ENCODE results near the gene GIPC3.
"Not testable (repeated sequence)": the region's sequence is repeated elsewhere in the genome, so short reads cannot be mapped to it uniquely, and the experiment has no call there.

Gene GIPC3

GRCh38 chr19:3577723-3578344 lies 7.4 kb upstream of the GIPC3 start:
- Histone ChIP-seq H3K4me3 (ENCODE audit: low read depth, low read length) (no peak overlapping the region), H3K27me3 (ENCODE audit: insufficient read depth, low read depth, severe bottlenecking) (no peaks in the 10 kb centered on the region)

GRCh38 chr19:3578390-3578789 lies 6.9 kb upstream of the GIPC3 start:
- no peak for DNase-seq
- no peak overlapping the region for H3K27ac ChIP-seq
- H3K4me3 ChIP-seq (ENCODE audit: low read depth, low read length) = no peak overlapping the region
- no peaks in the 10 kb centered on the region for H3K9me3 ChIP-seq (ENCODE audit: severe bottlenecking)
- H3K27me3 ChIP-seq (ENCODE audit: insufficient read depth, low read depth, severe bottlenecking) = no peaks in the 10 kb centered on the region
- TF ChIP-seq, protein P1, sequence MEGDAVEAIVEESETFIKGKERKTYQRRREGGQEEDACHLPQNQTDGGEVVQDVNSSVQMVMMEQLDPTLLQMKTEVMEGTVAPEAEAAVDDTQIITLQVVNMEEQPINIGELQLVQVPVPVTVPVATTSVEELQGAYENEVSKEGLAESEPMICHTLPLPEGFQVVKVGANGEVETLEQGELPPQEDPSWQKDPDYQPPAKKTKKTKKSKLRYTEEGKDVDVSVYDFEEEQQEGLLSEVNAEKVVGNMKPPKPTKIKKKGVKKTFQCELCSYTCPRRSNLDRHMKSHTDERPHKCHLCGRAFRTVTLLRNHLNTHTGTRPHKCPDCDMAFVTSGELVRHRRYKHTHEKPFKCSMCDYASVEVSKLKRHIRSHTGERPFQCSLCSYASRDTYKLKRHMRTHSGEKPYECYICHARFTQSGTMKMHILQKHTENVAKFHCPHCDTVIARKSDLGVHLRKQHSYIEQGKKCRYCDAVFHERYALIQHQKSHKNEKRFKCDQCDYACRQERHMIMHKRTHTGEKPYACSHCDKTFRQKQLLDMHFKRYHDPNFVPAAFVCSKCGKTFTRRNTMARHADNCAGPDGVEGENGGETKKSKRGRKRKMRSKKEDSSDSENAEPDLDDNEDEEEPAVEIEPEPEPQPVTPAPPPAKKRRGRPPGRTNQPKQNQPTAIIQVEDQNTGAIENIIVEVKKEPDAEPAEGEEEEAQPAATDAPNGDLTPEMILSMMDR (IDR thresholded peaks at IDR 0.05; ENCODE audit: low read depth, low read length) = no peak
- peaks cover 19% of the 10 kb centered on the region for H3K36me3 ChIP-seq

More at GRCh38 chr19:3577723-3578344, 7.4 kb upstream of the GIPC3 start:
- no peak for DNase-seq
- peaks cover 19% of the 10 kb centered on the region for H3K36me3 ChIP-seq
- H3K9me3 ChIP-seq (ENCODE audit: severe bottlenecking) = no peaks in the 10 kb centered on the region
- TF ChIP-seq, protein P1 (IDR thresholded peaks at IDR 0.05; ENCODE audit: low read depth, low read length) = no peak
- no peak overlapping the region for H3K27ac ChIP-seq

GRCh38 chr19:3580156-3580934 lies 4.9 kb upstream of the GIPC3 start:
- peaks cover 11% of the 10 kb centered on the region for H3K36me3 ChIP-seq
- H3K4me3 ChIP-seq (ENCODE audit: low read depth, low read length) = no peak overlapping the region
- no peaks in the 10 kb centered on the region for H3K27me3 ChIP-seq (ENCODE audit: insufficient read depth, low read depth, severe bottlenecking)
- TF ChIP-seq, protein P1 (IDR thresholded peaks at IDR 0.05; ENCODE audit: low read depth, low read length) = no peak
- no peak overlapping the region for H3K27ac ChIP-seq
- H3K9me3 ChIP-seq (ENCODE audit: severe bottlenecking) = no peaks in the 10 kb centered on the region
- no peak for DNase-seq

DNA sequence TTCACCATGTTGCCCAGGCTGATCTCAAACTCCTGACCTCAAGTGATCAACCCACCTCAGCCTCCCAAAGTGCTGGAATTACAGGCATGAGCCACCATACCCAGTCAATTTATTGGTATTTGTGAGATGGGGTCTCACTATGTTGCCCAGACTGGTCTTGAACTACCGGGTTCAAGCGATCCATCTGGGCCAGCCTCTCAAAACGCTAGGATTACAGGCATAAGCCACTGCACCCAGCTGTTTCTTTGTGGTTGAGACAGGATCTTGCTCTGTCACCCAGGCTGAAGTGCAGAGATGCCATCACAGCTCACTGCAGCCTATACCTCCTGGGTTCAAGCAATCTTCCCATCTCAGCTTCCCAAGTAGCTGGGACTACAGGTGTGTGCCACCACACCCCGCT lies 3.5 kb upstream of the GIPC3 start:
- not testable (repeated sequence) for H3K27ac ChIP-seq; DNase-seq; H3K9me3 ChIP-seq (ENCODE audit: severe bottlenecking); H3K27me3 ChIP-seq (ENCODE audit: insufficient read depth, low read depth, severe bottlenecking); H3K4me3 ChIP-seq (ENCODE audit: low read depth, low read length); H3K36me3 ChIP-seq

- H3K36me3 ChIP-seq; H3K27me3 ChIP-seq (ENCODE audit: insufficient read depth, low read depth, severe bottlenecking); H3K27ac ChIP-seq; DNase-seq; H3K4me3 ChIP-seq (ENCODE audit: low read depth, low read length); H3K9me3 ChIP-seq (ENCODE audit: severe bottlenecking): not testable (repeated sequence)
Measured at GRCh38 chr19:3584036-3584802, 1.1 kb upstream of the GIPC3 start.

DNA sequence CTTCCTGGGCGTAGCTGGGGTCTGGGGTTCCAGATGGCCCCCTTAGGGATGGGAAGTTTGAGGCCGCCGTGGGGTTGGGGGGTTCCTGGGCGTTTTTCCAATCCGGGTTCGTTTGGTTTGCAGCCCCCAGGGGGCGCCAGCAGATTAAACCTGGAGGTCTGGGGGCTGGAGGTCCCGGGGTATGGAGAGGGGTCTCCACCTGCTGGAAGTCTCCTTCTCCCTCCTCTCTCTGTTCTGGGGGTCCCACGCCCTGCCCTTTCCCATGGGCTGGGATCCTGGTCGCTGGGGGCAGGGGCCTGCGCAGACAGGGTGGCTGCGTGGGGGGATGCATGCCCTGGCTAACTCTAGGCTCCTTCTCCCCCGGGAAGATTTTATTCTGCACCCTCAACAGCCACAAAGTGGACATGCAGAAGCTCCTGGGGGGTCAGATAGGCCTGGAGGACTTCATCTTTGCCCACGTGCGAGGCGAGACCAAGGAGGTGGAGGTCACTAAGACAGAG lies 899 bp downstream of the GIPC3 start:
- no peaks in the 10 kb centered on the region for H3K27me3 ChIP-seq (ENCODE audit: insufficient read depth, low read depth, severe bottlenecking)
- DNase-seq = peak; percentile 55
- peaks cover 8% of the 10 kb centered on the region for H3K9me3 ChIP-seq (ENCODE audit: severe bottlenecking)
- peak overlapping the region; percentile 53 for H3K4me3 ChIP-seq (ENCODE audit: low read depth, low read length)
- TF ChIP-seq, protein P1 (IDR thresholded peaks at IDR 0.05; ENCODE audit: low read depth, low read length) = peak; percentile 79
- H3K27ac ChIP-seq = no peak overlapping the region
- no peaks in the 10 kb centered on the region for H3K36me3 ChIP-seq

Measured in WERI-Rb-1 (cell line).